Activated CD8-positive, alpha-beta T cell treated with anti-CD3 and anti-CD28 coated beads for 36 hours (primary cell): ENCODE measurements around the gene SEPTIN10. TPM values are rescaled to one million over a fixed set of nuclear protein-coding genes. Genes with fewer than 3 reads are reported as not detected.

ENCODE experiments used
- ATAC-seq: fragments of 200-7000 bp; cut with Tn5 transposase; one replicate; pipeline ENCODE4 v1.10.0; 2021; ENCODE audit warnings: mild to moderate bottlenecking, moderate library complexity
- CTCF ChIA-PET: fragments of 350-600 bp; sonication (Branson Sonifier 250); formaldehyde crosslinking; loops from one replicate; lab custom pipeline; 2021; ENCODE audit warnings: antibody characterized with exemption; lab: Charles Lee
- POLR2A ChIA-PET: fragments of 350-600 bp; sonication (Branson Sonifier 250); formaldehyde crosslinking; loops from one replicate; lab custom pipeline; 2021; ENCODE audit warnings: antibody characterized with exemption; lab: Charles Lee
- DNase-seq: peaks from one replicate; pipeline ENCODE4 v3.0.0-alpha.2; 2020
- H3K27ac Mint-ChIP-seq: one replicate; pipeline ENCODE4 v1.8.0; 2021; ENCODE audit warnings: mild to moderate bottlenecking, mixed read lengths
- H3K27me3 Mint-ChIP-seq: one replicate; pipeline ENCODE4 v1.8.0; 2021; ENCODE audit warnings: mixed read lengths
- H3K36me3 Mint-ChIP-seq: one replicate; pipeline ENCODE4 v1.8.0; 2021; ENCODE audit warnings: low read depth, mixed read lengths
- H3K4me1 Mint-ChIP-seq: one replicate; pipeline ENCODE4 v1.8.0; 2021; ENCODE audit warnings: low read depth, mixed read lengths
- H3K4me3 Mint-ChIP-seq: one replicate; pipeline ENCODE4 v1.8.0; 2021; ENCODE audit warnings: mild to moderate bottlenecking, moderate library complexity, mixed read lengths
- H3K9me3 Mint-ChIP-seq: one replicate; pipeline ENCODE4 v1.8.0; 2021; ENCODE audit warnings: mixed read lengths
- intact Hi-C: fragments of 100-400 bp; cut with micrococcal nuclease; formaldehyde crosslinking; loops from one replicate; pipeline ENCODE4 v1.10.0; 2022
- total RNA-seq, 2 experiments: library from RNA; stranded (reverse); gene quantifications; one replicate each; pipeline ENCODE4 v1.2.3, GENCODE V29; 2021
- TF ChIP-seq, protein P1 (sequence below): fragments of 200-600 bp; IDR thresholded peaks from one replicate; pipeline ENCODE4 v1.8.0; 2022; ENCODE audit warnings: antibody characterized with exemption, mild to moderate bottlenecking

Gene SEPTIN10
- total RNA-seq, 2 experiments from 2014 or later, result 0.49 to 0.86 TPM

DNA sequence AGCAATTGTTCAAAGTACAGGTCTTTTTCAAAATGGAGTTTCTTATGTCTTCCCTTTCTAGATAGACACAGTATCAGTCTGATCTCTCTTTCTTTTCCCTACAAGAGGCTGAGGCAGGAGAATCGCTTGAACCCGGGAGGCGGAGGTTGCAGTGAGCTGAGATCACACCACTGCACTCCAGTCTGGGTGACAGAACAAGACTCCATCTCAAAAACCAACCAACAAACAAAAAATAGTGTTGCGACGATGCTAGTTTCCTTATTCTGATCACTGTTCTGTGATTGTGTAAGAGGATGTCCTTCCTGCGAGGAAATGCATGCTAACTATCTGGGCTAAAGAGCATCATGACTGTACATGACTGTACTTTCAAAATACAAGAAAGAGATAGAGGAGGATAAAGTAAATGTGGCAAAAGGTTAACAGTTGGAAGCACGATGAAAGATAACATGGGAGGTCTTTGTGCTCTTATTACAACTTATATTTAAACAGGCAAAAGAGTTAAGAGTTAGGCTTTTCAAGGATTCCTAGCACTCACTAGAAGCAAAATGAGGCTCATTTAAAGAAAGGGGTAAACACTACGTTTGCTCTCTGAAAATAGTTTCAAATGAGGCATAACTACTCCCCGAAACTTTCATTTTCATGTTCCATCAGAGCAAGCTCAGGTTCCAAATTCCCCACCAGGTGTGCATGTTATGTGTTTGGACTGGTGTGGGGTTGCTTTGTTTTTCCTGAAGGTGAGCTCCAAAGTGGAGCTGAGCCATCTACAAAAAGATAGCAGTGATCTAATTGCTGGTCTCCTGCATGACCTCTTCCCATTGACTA lies 24.2 kb upstream of the SEPTIN10 start:
- ChIA-PET CTCF (no interaction called here), POLR2A (no interaction called here)
- TF ChIP-seq, protein P1, sequence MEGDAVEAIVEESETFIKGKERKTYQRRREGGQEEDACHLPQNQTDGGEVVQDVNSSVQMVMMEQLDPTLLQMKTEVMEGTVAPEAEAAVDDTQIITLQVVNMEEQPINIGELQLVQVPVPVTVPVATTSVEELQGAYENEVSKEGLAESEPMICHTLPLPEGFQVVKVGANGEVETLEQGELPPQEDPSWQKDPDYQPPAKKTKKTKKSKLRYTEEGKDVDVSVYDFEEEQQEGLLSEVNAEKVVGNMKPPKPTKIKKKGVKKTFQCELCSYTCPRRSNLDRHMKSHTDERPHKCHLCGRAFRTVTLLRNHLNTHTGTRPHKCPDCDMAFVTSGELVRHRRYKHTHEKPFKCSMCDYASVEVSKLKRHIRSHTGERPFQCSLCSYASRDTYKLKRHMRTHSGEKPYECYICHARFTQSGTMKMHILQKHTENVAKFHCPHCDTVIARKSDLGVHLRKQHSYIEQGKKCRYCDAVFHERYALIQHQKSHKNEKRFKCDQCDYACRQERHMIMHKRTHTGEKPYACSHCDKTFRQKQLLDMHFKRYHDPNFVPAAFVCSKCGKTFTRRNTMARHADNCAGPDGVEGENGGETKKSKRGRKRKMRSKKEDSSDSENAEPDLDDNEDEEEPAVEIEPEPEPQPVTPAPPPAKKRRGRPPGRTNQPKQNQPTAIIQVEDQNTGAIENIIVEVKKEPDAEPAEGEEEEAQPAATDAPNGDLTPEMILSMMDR, result no peak
- no peaks in the 10 kb centered on the region for H3K36me3 Mint-ChIP-seq
- peaks cover 4% of the 10 kb centered on the region for H3K27me3 Mint-ChIP-seq
- peaks cover 2% of the 10 kb centered on the region for H3K4me1 Mint-ChIP-seq
- intact Hi-C loops, result no loop called here
- no peak overlapping the region for H3K27ac Mint-ChIP-seq
- no peaks in the 10 kb centered on the region for H3K9me3 Mint-ChIP-seq
- ATAC-seq, result no peak
- no peak for DNase-seq
- H3K4me3 Mint-ChIP-seq, result no peak overlapping the region

DNA sequence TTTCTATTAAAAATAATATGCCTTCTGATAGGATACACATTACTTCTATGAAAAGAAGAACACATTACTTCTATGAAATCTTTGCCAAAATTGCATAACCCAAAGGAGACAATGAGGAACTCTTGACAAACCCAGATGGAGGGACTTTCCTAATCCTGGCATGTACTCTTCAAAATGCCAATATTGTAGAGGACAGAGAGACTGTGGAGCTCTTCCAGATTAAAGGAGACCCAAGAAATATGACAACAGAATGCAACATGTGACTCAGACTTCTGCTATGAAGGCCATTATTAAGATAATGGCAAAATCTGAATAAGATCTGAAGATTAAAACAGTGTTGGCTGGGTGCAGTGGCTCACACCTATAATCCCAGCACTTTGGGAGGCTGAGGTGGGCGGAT lies 22.6 kb upstream of the SEPTIN10 start:
- no peak overlapping the region for H3K27ac Mint-ChIP-seq
- H3K4me3 Mint-ChIP-seq, result no peak overlapping the region
- TF ChIP-seq, protein P1, result no peak
- peaks cover 2% of the 10 kb centered on the region for H3K4me1 Mint-ChIP-seq
- intact Hi-C loops, result no loop called here
- DNase-seq (no peak), ATAC-seq (no peak)
- CTCF ChIA-PET, result no interaction called here
- peaks cover 3% of the 10 kb centered on the region for H3K27me3 Mint-ChIP-seq
- POLR2A ChIA-PET, result no interaction called here
- H3K9me3 Mint-ChIP-seq, result no peaks in the 10 kb centered on the region
- no peaks in the 10 kb centered on the region for H3K36me3 Mint-ChIP-seq

DNA sequence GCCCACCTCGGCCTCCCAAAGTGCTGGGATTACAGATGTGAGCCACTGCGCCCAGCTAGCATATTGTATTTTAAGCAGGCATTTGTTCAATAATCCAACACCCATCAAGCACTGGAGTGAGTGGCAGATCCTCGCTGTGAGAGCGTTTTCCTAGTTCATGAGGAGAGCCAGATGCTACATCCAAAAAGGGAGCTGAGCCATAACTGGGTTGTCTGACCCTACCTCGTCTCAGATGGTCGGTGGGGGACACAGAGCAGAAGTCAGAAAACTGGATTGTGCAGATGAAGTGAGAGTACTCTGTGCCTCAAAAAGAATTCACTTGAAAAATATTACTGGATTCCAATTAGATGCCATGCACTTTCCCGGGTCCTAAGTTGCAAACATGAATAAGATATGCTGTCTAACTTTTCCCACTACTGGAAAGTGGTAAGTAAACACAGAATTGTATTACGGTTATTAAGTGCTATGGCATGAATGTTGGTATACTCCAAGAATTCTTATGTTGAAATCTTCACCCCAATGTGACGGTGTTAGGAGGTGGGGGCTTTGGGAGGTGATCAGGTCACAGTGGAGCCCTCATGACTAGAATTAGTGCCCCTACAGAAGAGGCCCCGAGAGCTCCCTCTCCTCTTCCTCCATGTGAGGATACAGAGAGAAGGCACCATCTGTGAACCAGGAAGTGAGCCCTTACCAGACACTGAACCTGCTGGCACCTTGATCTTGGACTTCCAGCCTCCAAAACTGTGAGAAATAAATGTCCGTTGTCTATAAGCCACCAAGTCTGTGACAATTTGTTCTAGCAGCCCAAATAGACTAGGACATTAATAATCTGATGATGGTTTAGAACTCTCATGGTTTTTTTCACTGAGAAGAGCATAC lies 21.9 kb upstream of the SEPTIN10 start:
- no peaks in the 10 kb centered on the region for H3K36me3 Mint-ChIP-seq
- POLR2A ChIA-PET, result no interaction called here
- H3K27me3 Mint-ChIP-seq, result no peaks in the 10 kb centered on the region
- ATAC-seq (no peak), DNase-seq (no peak)
- CTCF ChIA-PET, result interaction anchor here (0.6 kb wide), 1 partner anchor 9 kb away, joined by 3 read pairs; no protein-coding TSS in a partner anchor
- TF ChIP-seq, protein P1, result no peak
- intact Hi-C loops, result no loop called here
- H3K27ac Mint-ChIP-seq, result no peak overlapping the region
- peaks cover 2% of the 10 kb centered on the region for H3K4me1 Mint-ChIP-seq
- no peak overlapping the region for H3K4me3 Mint-ChIP-seq
- H3K9me3 Mint-ChIP-seq, result no peaks in the 10 kb centered on the region

DNA sequence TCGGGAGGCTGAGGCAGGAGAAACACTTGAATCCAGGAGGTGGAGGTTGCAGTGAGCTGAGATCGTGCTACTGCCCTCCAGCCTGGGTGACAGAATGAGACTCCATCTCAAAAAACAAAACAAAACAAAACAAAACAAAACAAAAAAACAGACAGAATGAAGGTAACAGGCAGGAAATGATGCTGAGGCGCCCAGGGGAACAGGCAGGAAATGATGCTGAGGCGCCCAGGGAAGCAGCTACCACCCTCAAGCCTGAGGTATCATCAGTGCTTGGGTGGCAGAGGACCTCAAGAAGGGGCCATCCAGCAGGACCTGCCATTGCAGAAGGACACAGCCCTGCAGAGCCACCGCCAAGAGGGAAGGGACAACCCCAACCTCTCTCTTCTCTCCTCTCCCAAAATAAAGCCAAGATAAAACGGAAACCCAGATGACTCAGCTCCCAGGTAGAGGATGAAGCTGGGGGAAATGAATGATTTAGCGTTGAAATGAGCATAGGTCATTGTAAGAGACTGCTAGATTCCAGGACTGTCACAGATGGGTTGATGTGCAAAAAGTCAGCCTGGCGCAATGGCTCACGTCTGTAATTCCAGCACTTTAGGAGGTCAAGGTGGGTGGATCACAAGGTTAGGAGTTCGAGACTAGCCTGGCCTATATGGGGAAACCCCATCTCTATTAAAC lies 19.7 kb upstream of the SEPTIN10 start:
- Mint-ChIP-seq H3K9me3 (no peaks in the 10 kb centered on the region), H3K27me3 (peaks cover 4% of the 10 kb centered on the region), H3K27ac (no peak overlapping the region), H3K4me3 (no peak overlapping the region), H3K4me1 (peaks cover 2% of the 10 kb centered on the region), H3K36me3 (no peaks in the 10 kb centered on the region)
- no peak for DNase-seq
- TF ChIP-seq, protein P1, result no peak
- ChIA-PET POLR2A (no interaction called here), CTCF (no interaction called here)
- intact Hi-C loops, result no loop called here
- ATAC-seq, result no peak
